Smooth muscle cell (in vitro differentiated cells): Measurements from ENCODE around the gene NCKAP1. TPM values are rescaled to one million over a fixed set of nuclear protein-coding genes. Genes with fewer than 3 reads are reported as not detected.

Experiments used
- DNase-seq: peaks from one replicate; lab custom pipeline; 2025; ENCODE audit not compliant: unreplicated experiment; lab: John Stamatoyannopoulos, UW
- H2AFZ ChIP-seq: fragments of 200-600 bp; sonication (generic); 2 replicates; pipeline ENCODE4 v1.6.0; 2016; ENCODE audit warnings: antibody characterized with exemption, low read depth, mild to moderate bottlenecking
- H3F3A ChIP-seq: fragments of 200-600 bp; sonication (generic); 2 replicates; pipeline ENCODE4 v1.6.0; 2017; ENCODE audit warnings: antibody characterized with exemption, low read depth
- H3K27ac ChIP-seq: fragments of 200-600 bp; sonication (generic); 2 replicates; pipeline ENCODE4 v1.5.1; 2016; ENCODE audit warnings: low read depth, mild to moderate bottlenecking
- H3K27me3 ChIP-seq: fragments of 200-600 bp; sonication (generic); 2 replicates; pipeline ENCODE4 v1.6.1; 2016; ENCODE audit warnings: low read depth, mild to moderate bottlenecking
- H3K36me3 ChIP-seq: fragments of 200-600 bp; sonication (generic); 2 replicates; pipeline ENCODE4 v1.5.1; 2016; ENCODE audit warnings: low read depth
- H3K4me1 ChIP-seq: fragments of 200-600 bp; sonication (generic); 2 replicates; pipeline ENCODE4 v1.5.1; 2016; ENCODE audit warnings: low read depth
- H3K4me2 ChIP-seq: fragments of 200-600 bp; sonication (generic); 2 replicates; pipeline ENCODE4 v1.6.0; 2016; ENCODE audit warnings: mild to moderate bottlenecking
- H3K4me3 ChIP-seq: fragments of 200-600 bp; sonication (generic); 2 replicates; pipeline ENCODE4 v1.5.1; 2016; ENCODE audit warnings: mild to moderate bottlenecking
- H3K79me2 ChIP-seq: fragments of 200-600 bp; sonication (generic); 2 replicates; pipeline ENCODE4 v1.6.0; 2016; ENCODE audit warnings: low read depth, mild to moderate bottlenecking
- H3K9ac ChIP-seq: fragments of 200-600 bp; sonication (generic); 2 replicates; pipeline ENCODE4 v1.6.0; 2016; ENCODE audit warnings: low read depth
- H3K9me3 ChIP-seq: fragments of 200-600 bp; sonication (generic); replicated peaks from 2 replicates; pipeline ENCODE4 v1.5.1; 2016; ENCODE audit warnings: low read depth
- H4K20me1 ChIP-seq: fragments of 200-600 bp; sonication (generic); 2 replicates; pipeline ENCODE4 v1.6.0; 2016; ENCODE audit warnings: low read depth
- CTCF ChIP-seq: fragments of 200-600 bp; sonication (generic); IDR thresholded peaks from 2 replicates; pipeline ENCODE4 v1.5.1; 2017; ENCODE audit warnings: borderline replicate concordance, mild to moderate bottlenecking, antibody characterized with exemption; ENCODE audit not compliant: insufficient read depth, poor library complexity, severe bottlenecking
- WGBS: methylation state at CpG from one replicate; pipeline ENCODE4 v1.1.7; 2016; ENCODE audit warnings: low lambda C conversion rate; 5-methylcytosine and 5-hydroxymethylcytosine counted together
- polyA plus RNA-seq: library from polyadenylated mRNA; unstranded; fragments of >200 nt; fragmentation: Nextera tagmentation; extraction: Ambion mirVana; gene quantifications from 2 replicates; pipeline ENCODE4 v1.2.1, GENCODE V29; 2016
- total RNA-seq: library from RNA; depleted of rRNA; stranded (reverse); fragments of >200 nt; gene quantifications from 2 replicates; pipeline ENCODE4 v1.2.3, GENCODE V29; 2014

NCKAP1 gene
- total and polyA plus RNA-seq, 2 experiments from 2014 or later = 54.2 to 209 TPM

- Histone ChIP-seq H2AFZ (no peak overlapping the region), H3K4me1 (peaks cover 3% of the 10 kb centered on the region), H3K4me3 (no peak overlapping the region), H3K27me3 (no peaks in the 10 kb centered on the region), H3K79me2 (no peaks in the 10 kb centered on the region), H3K4me2 (no peak overlapping the region), H3K36me3 (peaks cover 4% of the 10 kb centered on the region), H3F3A (peaks cover 7% of the 10 kb centered on the region), H4K20me1 (peaks cover 12% of the 10 kb centered on the region), H3K9ac (no peak overlapping the region), H3K9me3 (no peaks in the 10 kb centered on the region), H3K27ac (no peak overlapping the region)
- 84% methylated on average over 3 of the region's 3 CpGs for WGBS
- no peak for DNase-seq
- TF ChIP-seq CTCF = no peak
Measured at GRCh38 chr2:182912518-182912915, 125.7 kb downstream of the NCKAP1 start.

DNA sequence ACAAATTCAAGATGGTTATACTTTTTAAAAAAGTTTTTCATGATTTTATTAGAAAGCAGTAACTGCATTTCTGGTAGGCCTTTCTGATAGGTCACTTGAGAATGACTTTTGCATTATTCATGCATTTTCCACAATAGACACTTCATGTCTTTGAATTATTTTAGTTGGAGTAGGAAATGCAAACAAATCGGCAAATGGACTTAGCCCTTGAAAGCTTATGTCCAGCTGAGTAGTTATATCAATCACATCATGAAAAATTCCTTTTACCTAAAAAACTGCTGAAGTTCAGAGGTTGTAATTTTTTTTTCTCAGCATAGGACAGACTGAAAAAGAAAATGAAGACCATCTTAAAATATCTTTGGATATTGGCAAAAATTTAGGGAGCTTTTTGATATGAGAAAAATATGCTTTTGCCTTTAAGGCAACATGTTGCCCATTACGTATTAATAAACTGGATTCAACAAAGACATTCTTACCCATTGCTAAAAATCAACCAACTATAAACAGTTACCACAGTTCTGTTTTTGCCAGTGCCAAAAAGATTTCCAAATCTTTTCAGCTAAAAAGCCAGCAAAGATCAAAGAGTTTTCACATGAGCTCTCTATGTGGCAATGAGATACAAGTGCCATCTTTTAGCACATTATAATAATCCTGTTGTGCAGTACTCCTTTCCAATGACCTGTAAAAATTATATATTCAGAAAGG, 126.3 kb downstream of the NCKAP1 start:
- H2AFZ ChIP-seq = no peak overlapping the region

DNA sequence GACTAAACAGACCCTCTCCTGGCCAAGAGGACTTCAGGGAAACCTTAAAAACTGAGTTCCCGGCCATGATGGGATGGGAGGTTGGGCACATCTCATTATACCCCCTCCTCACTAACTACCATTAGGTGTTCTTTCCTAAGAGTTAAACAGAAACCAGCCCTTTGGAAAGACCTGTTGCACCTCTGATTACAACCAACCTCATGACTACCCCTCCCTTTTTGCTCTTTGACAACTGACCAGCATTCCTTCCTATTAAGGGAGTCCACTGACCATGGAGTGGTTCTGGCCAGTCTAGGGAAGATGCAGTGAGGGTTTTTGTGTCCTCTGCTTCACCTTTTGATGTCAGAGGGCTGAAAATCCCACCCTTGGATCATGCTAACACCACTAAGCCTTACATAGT, 127.3 kb downstream of the NCKAP1 start:
- no peak overlapping the region for H3K4me2 ChIP-seq
- H4K20me1 ChIP-seq = peaks cover 12% of the 10 kb centered on the region
- WGBS = 100% methylated on average over 1 of the region's 1 CpG
- H3K36me3 ChIP-seq = peaks cover 4% of the 10 kb centered on the region
- no peak for DNase-seq
- TF ChIP-seq CTCF = no peak
- peaks cover 3% of the 10 kb centered on the region for H3F3A ChIP-seq
- H2AFZ ChIP-seq = no peak overlapping the region
- no peaks in the 10 kb centered on the region for H3K79me2 ChIP-seq
- no peak overlapping the region for H3K4me3 ChIP-seq
- no peaks in the 10 kb centered on the region for H3K27me3 ChIP-seq
- H3K27ac ChIP-seq = no peak overlapping the region
- no peak overlapping the region for H3K9ac ChIP-seq
- peaks cover 6% of the 10 kb centered on the region for H3K4me1 ChIP-seq
- H3K9me3 ChIP-seq = no peaks in the 10 kb centered on the region

More for the DNA sequence above, 126.3 kb downstream of the NCKAP1 start:
- H3K79me2 ChIP-seq = no peaks in the 10 kb centered on the region
- H3K9ac ChIP-seq = no peak overlapping the region
- peaks cover 5% of the 10 kb centered on the region for H3F3A ChIP-seq
- peaks cover 3% of the 10 kb centered on the region for H3K4me1 ChIP-seq
- no peaks in the 10 kb centered on the region for H3K9me3 ChIP-seq
- H4K20me1 ChIP-seq = peaks cover 12% of the 10 kb centered on the region
- no peak overlapping the region for H3K4me2 ChIP-seq
- peaks cover 4% of the 10 kb centered on the region for H3K36me3 ChIP-seq
- DNase-seq = no peak
- TF ChIP-seq CTCF = no peak
- WGBS = 98% methylated on average over 2 of the region's 2 CpGs
- H3K4me3 ChIP-seq = no peak overlapping the region
- no peak overlapping the region for H3K27ac ChIP-seq
- no peaks in the 10 kb centered on the region for H3K27me3 ChIP-seq
